ENCODE data around the gene CDC73.
"Not testable (repeated sequence)": the region's sequence is repeated elsewhere in the genome, so short reads cannot be mapped to it uniquely, and the experiment has no call there.

The CDC73 gene

GRCh38 chr1:193183019-193183627 is 61.3 kb downstream of the CDC73 start:
- no peak for DNase-seq

- DNase-seq = no peak
Observed at GRCh38 chr1:193184776-193185175, 62.9 kb downstream of the CDC73 start.

DNA sequence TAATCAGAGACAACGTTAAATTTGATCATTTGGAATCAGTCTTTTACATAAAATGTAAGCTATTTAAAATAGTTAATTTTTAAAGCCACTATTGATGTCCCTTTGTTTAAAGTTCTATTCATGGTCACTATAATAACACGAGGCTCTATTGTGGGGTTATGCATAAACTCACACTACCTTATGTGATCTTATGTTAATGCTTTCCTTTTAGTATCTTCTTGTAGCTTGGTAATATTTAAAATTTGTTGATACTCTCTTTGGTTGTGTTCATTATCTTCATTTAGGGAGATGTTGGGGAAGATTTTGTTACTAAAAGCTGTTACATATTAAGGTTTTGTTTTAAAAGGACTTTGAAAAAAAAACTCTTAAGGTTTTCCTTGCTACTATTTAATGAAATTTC is 63.4 kb downstream of the CDC73 start:
- no peak for DNase-seq

GRCh38 chr1:193185901-193186731 is 64.3 kb downstream of the CDC73 start, which contains the start of gene B3GALT2:
B3GALT2 (minus strand) TSS chr1:193186613; CDS start chr1:193181562, 5,051 bp downstream.
- DNase-seq = no peak

DNA sequence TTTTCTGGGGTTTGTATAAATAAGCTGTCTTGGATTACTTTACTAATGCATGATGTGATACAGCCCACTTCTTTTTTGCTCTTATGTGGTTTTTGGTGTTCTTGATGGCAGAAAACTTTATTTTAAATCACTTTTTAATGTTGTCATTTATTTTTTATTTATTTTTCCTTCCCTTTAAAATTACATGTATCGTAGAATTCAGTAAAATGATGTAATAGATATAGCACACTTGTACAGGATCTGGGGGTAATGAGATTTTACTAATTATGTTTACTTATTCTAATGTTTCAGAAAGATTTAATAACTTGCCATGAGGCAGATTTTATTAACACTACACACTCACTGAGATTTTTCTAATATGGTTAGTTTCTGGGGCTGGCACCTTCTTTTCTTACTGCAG is 65.3 kb downstream of the CDC73 start:
- no peak for DNase-seq

- DNase-seq = not testable (repeated sequence)
Observed at GRCh38 chr1:193188915-193189314, 67.1 kb downstream of the CDC73 start.

GRCh38 chr1:193189442-193190095 is 67.7 kb downstream of the CDC73 start:
- no peak for DNase-seq

- no peak for DNase-seq
Observed at GRCh38 chr1:193190096-193190744, 68.4 kb downstream of the CDC73 start.

GRCh38 chr1:193192586-193192985 is 70.8 kb downstream of the CDC73 start:
- DNase-seq = no peak

DNA sequence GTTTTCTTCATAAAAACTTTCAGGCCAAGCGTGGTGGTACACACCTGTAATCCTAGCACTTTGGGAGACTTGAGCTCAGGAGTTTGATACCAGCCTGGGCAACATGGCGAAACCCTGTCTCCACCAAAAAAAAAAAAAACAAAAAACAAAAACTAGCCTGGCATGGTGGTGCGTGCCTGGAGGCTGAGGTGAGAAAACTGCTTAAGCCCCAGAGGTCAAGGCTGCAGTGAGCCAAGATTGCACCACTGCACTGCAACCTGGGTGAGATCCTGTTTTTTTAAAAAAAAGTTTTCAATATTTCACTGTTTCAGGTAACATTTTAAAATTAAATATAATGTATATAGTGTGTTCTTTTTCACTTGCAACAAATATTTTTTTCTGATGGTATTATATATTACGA is 78.1 kb downstream of the CDC73 start:
- DNase-seq = no peak

DNA sequence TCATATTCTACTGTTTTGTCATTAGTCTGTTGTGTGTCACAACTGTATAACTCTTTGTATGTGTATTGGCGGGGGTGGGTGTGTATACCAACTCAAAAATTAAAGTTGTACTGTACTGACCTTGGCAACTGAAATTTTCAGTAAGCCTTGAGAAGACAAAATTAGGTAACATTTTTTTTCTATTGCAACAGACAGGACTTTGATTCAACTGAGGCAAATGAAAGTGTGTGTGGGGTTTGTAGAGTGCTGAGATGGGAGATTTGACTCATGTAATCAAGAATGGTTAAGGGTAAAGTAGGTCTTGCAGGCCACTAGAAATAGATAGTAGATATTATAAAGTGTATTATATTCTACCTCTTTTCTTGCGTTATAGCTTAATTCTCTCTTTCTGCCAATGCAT is 79.2 kb downstream of the CDC73 start:
- no peak for DNase-seq

GRCh38 chr1:193210996-193211395 is 89.2 kb downstream of the CDC73 start:
- no peak for DNase-seq

DNA sequence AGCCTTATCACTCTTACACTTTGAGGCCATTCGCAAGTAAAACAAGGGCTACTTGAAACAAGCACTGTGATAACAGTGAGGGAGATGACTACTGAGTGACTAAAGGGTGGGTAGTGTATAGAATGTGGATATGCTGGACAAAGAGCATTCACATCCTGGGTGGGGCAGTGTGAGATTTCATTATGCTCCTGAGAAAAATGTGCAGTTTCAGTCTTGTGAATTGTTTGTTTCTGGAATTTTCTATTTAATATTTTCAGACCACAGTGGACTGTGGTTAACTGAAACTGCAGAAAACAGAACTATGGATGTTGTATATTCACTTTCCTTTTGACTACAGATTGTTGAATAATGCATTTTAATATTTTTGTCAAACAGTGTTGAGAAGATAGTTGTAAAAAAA is 89.7 kb downstream of the CDC73 start:
- DNase-seq = no peak

GRCh38 chr1:193212637-193213036 is 90.8 kb downstream of the CDC73 start:
- DNase-seq = no peak

GRCh38 chr1:193213998-193214397 is 92.2 kb downstream of the CDC73 start:
- DNase-seq = no peak

DNA sequence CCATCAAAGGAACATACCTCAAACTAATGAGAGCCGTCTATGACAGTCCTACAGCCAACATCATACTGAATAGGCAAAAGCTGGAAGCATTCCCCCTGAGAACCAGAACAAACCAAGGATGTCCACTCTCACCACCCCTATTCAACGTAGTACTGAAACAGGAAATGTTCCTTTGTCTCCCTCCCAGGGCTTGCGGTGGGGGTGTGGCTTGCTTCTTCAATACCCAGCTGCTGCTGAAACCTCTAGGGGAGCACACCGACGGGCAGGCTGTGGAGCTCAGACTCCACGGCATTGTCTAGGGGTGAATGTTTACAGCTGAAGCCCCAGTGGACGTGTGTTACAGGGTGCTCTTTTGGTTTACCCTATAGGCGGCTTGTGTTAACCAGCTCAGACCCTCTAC is 95.1 kb downstream of the CDC73 start:
- no peak for DNase-seq

DNA sequence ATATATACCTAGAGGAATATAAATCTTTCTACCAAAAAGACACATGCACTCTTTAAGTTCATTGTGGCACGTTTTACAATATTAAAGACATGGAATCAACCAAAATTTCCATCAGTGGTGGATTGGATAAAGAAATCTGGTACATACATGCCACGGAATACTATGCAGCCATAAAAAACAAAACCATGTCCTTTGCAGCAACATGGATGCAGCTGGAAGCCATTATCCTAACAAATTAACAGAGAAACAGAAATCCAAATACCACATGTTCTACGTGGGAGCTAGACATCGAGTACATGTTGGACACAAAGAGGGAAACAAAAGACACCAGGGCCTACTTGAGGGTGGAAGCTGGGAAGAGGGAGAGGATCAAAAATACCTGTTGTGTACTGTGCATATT is 97.6 kb downstream of the CDC73 start:
- no peak for DNase-seq

DNA sequence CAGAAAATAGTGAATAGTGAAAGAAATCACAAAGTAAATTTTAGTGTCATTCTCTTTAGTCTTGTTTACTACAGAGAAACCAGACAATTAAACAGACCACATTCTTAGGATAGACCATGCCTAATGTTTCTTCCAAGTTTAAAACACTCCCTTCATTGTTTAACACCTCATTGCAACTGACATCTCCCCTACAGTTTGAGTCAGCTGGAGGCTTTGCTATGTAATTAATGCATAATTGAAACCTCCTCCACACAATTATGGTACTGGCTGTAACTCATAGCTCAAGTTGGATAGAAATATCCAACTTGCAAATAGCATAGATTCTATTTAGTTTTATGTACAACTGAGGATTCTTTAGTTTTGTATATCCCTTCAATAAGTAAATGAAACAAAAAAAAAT is 99.8 kb downstream of the CDC73 start:
- no peak for DNase-seq

DNA sequence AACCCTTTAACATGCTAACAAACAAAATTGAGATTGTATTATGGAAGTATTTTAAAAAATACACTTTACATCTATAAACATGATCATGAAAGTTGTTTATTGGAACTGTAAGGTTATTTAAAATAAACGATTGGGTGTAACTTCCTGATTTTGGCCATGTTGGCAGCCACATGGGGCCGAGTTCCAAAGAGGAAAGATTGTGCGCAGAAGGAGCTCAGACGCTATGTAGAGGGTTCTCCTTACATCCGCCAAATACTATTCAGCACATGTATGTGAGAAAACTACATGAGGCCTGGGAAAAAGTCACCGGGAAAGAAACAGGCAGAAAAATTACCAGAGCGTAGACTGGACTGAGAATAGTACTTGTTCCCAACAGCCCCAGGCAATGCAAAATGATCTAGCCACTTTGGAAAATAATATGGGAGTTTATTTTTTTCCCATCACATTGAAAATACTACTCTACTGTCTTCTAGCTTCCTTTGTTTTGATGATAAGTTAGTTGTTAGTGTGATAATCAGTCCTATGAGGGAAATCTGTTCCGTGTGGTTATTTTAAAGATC is 100.3 kb downstream of the CDC73 start:
- DNase-seq = no peak

- no peak for DNase-seq
Observed at GRCh38 chr1:193229136-193229535, 107.3 kb downstream of the CDC73 start.

- not testable (repeated sequence) for DNase-seq
Observed at GRCh38 chr1:193231146-193231545, 109.3 kb downstream of the CDC73 start.

- DNase-seq = no peak
Observed at GRCh38 chr1:193234530-193234929, 112.7 kb downstream of the CDC73 start.

DNA sequence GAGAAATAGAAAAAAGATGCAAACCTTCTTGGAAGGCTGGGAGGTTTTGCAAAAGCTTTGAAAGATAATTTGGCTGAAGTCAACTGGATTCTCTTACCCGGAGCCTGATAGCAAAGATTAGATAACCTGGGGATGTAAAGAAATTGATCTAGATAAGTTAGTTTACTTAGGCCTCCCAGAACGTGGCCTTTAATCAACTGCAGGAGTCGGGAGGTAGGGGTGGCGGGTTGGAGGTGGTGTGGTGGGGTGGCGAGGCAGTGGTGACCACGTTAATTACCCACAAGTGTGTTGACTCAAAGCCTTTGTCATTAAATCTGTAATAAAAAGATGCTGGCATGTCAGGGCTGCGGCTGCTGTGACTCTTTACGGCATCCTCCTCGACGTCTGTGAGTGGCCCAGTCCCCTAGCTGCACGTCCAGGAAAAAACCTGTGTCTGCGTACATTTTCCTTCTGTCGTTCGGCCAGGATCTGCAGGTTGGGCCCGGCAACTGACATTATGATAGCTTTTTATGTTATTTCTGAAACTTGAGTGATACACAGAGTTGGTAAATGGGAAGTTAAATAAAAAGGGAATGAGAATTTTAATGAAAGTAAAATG is 115.6 kb downstream of the CDC73 start:
- DNase-seq = no peak
